HEK293 (cell line): ENCODE data around the gene FGF9.

Source experiments
- CTCF ChIA-PET: fragments of 350-600 bp; formaldehyde crosslinking; extraction: SDS; loops from one replicate; lab custom pipeline; 2021; ENCODE audit warnings: antibody characterized with exemption; lab: Yijun Ruan, JAX
- POLR2A ChIA-PET: fragments of 300-600 bp; formaldehyde crosslinking; extraction: SDS; loops from one replicate; lab custom pipeline; 2020; ENCODE audit warnings: antibody characterized with exemption, inconsistent platforms; lab: Yijun Ruan, JAX
- H3K27ac ChIP-seq: fragments of 200-500 bp; sonication (Bioruptor generic); 2 replicates; pipeline ENCODE4 v1.5.1; 2014; ENCODE audit warnings: low read depth, low read length, control low read depth, inconsistent platforms; ENCODE audit errors: extremely low read depth
- H3K36me3 ChIP-seq, 2 experiments: fragments of 200-500 bp in 1 of 2; sonication (Bioruptor generic) in 1 of 2; 1 replicate in 1 of 2; 2 replicates in 1 of 2; pipeline ENCODE4 v1.5.1; 2014 to 2017; ENCODE audit warnings: inconsistent platforms in 2 of 2, low read length in 2 of 2; ENCODE audit not compliant: control insufficient read depth in 2 of 2, insufficient read depth in 1 of 2
- H3K4me1 ChIP-seq: fragments of 200-500 bp; sonication (Bioruptor generic); 2 replicates; pipeline ENCODE4 v1.5.1; 2014; ENCODE audit warnings: mild to moderate bottlenecking, low read length, inconsistent platforms; ENCODE audit not compliant: control insufficient read depth, insufficient read depth
- H3K4me3 ChIP-seq: 2 replicates; pipeline ENCODE4 v1.5.1; 2011; ENCODE audit warnings: low read depth, mild to moderate bottlenecking, control low read depth, low read length, moderate library complexity
- H3K9me3 ChIP-seq: fragments of 200-500 bp; sonication (Bioruptor generic); 2 replicates; pipeline ENCODE4 v1.5.1; 2014; ENCODE audit warnings: low read depth, low read length, inconsistent platforms; ENCODE audit not compliant: control insufficient read depth, insufficient read depth
- GFI1B ChIP-seq: fragments of 450-650 bp; formaldehyde crosslinking; IDR thresholded peaks from 2 replicates; pipeline ENCODE4 v1.5.1; 2016; ENCODE audit warnings: missing biosample characterization, missing genetic modification characterization
- GLIS2 ChIP-seq: fragments of 450-650 bp; formaldehyde crosslinking; IDR thresholded peaks from 2 replicates; pipeline ENCODE4 v1.5.1; 2016; ENCODE audit warnings: missing biosample characterization, missing genetic modification characterization
- HOXA7 ChIP-seq: sonication (generic); formaldehyde crosslinking; IDR thresholded peaks from 2 replicates; pipeline ENCODE4 v1.8.1; 2022; ENCODE audit warnings: missing genetic modification reagents, borderline replicate concordance
- KLF16 ChIP-seq: fragments of 450-650 bp; formaldehyde crosslinking; IDR thresholded peaks from 2 replicates; pipeline ENCODE4 v1.5.1; 2017; ENCODE audit warnings: missing biosample characterization, missing genetic modification characterization
- TRIM28 ChIP-seq: IDR thresholded peaks from 2 replicates; pipeline ENCODE4 v1.6.1; 2011; ENCODE audit warnings: low read length, control low read depth, borderline replicate concordance
- ZBTB17 ChIP-seq: fragments of 450-650 bp; formaldehyde crosslinking; IDR thresholded peaks from 2 replicates; pipeline ENCODE4 v1.5.1; 2016; ENCODE audit warnings: missing biosample characterization, missing genetic modification characterization
- ZFHX2 ChIP-seq: fragments of 450-650 bp; formaldehyde crosslinking; conservative IDR thresholded peaks from 2 replicates; pipeline ENCODE4 v1.5.1; 2016; ENCODE audit warnings: missing biosample characterization, missing genetic modification characterization
- ZFP3 ChIP-seq: fragments of 450-650 bp; formaldehyde crosslinking; IDR thresholded peaks from 2 replicates; pipeline ENCODE4 v1.5.1; 2016; ENCODE audit warnings: low read depth, missing biosample characterization, missing genetic modification characterization
- ZFP69B ChIP-seq: fragments of 450-650 bp; formaldehyde crosslinking; IDR thresholded peaks from 2 replicates; pipeline ENCODE4 v1.5.1; 2016; ENCODE audit warnings: missing biosample characterization, missing genetic modification characterization
- ZNF214 ChIP-seq: fragments of 450-650 bp; formaldehyde crosslinking; IDR thresholded peaks from 2 replicates; pipeline ENCODE4 v1.5.1; 2017; ENCODE audit warnings: missing biosample characterization, mild to moderate bottlenecking, missing genetic modification characterization, borderline replicate concordance
- ZNF223 ChIP-seq: fragments of 450-650 bp; formaldehyde crosslinking; IDR thresholded peaks from 2 replicates; pipeline ENCODE4 v1.5.1; 2016; ENCODE audit warnings: missing biosample characterization, missing genetic modification characterization
- ZNF239 ChIP-seq: fragments of 450-650 bp; formaldehyde crosslinking; IDR thresholded peaks from 2 replicates; pipeline ENCODE4 v1.5.1; 2016; ENCODE audit warnings: missing biosample characterization, missing genetic modification characterization
- ZNF341 ChIP-seq: fragments of 450-650 bp; formaldehyde crosslinking; IDR thresholded peaks from 2 replicates; pipeline ENCODE4; 2016; ENCODE audit warnings: low read depth, missing biosample characterization, missing genetic modification characterization
- ZNF350 ChIP-seq: fragments of 450-650 bp; formaldehyde crosslinking; IDR thresholded peaks from 2 replicates; pipeline ENCODE4 v1.5.0; 2017; ENCODE audit warnings: missing biosample characterization, mild to moderate bottlenecking, missing genetic modification characterization
- ZNF394 ChIP-seq: fragments of 450-650 bp; formaldehyde crosslinking; IDR thresholded peaks from 2 replicates; pipeline ENCODE4 v1.5.1; 2016; ENCODE audit warnings: missing biosample characterization, missing genetic modification characterization, mild to moderate bottlenecking, moderate library complexity, borderline replicate concordance
- ZNF510 ChIP-seq: fragments of 450-650 bp; formaldehyde crosslinking; IDR thresholded peaks from 2 replicates; pipeline ENCODE4 v1.5.1; 2018; ENCODE audit warnings: mild to moderate bottlenecking, missing genetic modification characterization, missing biosample characterization; ENCODE audit not compliant: insufficient replicate concordance
- ZNF521 ChIP-seq: fragments of 450-650 bp; formaldehyde crosslinking; IDR thresholded peaks from 2 replicates; pipeline ENCODE4 v1.5.1; 2017; ENCODE audit warnings: missing biosample characterization, mild to moderate bottlenecking, missing genetic modification characterization
- ZNF549 ChIP-seq: fragments of 450-650 bp; IDR thresholded peaks from 2 replicates; pipeline ENCODE4 v1.5.1; 2018; ENCODE audit warnings: missing biosample characterization, missing genetic modification characterization, mild to moderate bottlenecking, inconsistent platforms, moderate library complexity
- ZNF610 ChIP-seq: fragments of 450-650 bp; formaldehyde crosslinking; IDR thresholded peaks from 2 replicates; pipeline ENCODE4 v1.5.1; 2016; ENCODE audit warnings: missing biosample characterization, missing genetic modification characterization, borderline replicate concordance
- ZNF654 ChIP-seq: fragments of 450-650 bp; formaldehyde crosslinking; IDR thresholded peaks from 2 replicates; pipeline ENCODE4 v1.5.1; 2016; ENCODE audit warnings: low read depth, missing biosample characterization, missing genetic modification characterization
- ZNF664 ChIP-seq: fragments of 450-650 bp; formaldehyde crosslinking; IDR thresholded peaks from 2 replicates; pipeline ENCODE4 v1.5.1; 2016; ENCODE audit warnings: missing biosample characterization, missing genetic modification characterization
- ZNF701 ChIP-seq: fragments of 450-650 bp; formaldehyde crosslinking; IDR thresholded peaks from 2 replicates; pipeline ENCODE4 v1.5.1; 2016; ENCODE audit warnings: missing biosample characterization, missing genetic modification characterization
- ZSCAN30 ChIP-seq: fragments of 450-650 bp; IDR thresholded peaks from 2 replicates; pipeline ENCODE4 v1.5.1; 2018; ENCODE audit warnings: missing biosample characterization, mild to moderate bottlenecking, missing genetic modification characterization, moderate library complexity
- TF ChIP-seq, protein P1 (sequence below): fragments of 450-650 bp; formaldehyde crosslinking; IDR thresholded peaks from 2 replicates; pipeline ENCODE4 v1.5.1; 2017; ENCODE audit warnings: missing biosample characterization, missing genetic modification characterization
- TF ChIP-seq, protein P2 (sequence below): fragments of 450-650 bp; formaldehyde crosslinking; IDR thresholded peaks from 2 replicates; pipeline ENCODE4 v1.5.1; 2016; ENCODE audit warnings: missing biosample characterization, missing genetic modification characterization
- TF ChIP-seq, protein P3 (sequence below): fragments of 450-650 bp; formaldehyde crosslinking; IDR thresholded peaks from 2 replicates; pipeline ENCODE4 v1.5.1; 2017; ENCODE audit warnings: missing biosample characterization, missing genetic modification characterization

Gene FGF9

DNA sequence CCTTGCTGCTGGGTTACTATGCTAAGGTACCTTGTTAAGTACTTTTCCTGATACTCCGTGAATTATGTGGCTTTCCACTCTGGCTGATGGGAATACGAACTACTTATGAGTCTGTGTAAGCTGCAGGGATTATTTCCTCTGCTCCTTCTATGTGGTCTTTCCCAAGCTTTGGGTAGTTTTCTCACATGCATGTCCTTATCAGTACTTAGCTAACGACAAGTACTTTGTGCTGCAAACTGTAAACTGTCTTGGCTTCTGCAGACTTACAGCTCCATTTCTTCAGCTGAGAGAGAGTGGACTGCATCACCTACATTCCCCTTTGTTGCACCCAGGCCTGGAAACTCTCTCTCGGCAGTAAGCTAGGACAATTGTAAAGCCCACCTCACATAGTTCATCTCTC is 76.6 kb downstream of the FGF9 start:
- no peak overlapping the region for H3K4me3 ChIP-seq
- TF ChIP-seq ZFP3 (no peak), TRIM28 (no peak), ZNF521 (tag by site-specific recombination) (no peak), ZNF549 (no peak)
- TF ChIP-seq, all 188 proteins: peak for 0
- ChIA-PET CTCF (interaction anchor here (1.1 kb wide), 1 partner anchor 109 kb away, joined by 3 read pairs; no protein-coding TSS in a partner anchor), POLR2A (no interaction called here)
- Histone ChIP-seq H3K27ac (no peak overlapping the region), H3K36me3 (no peaks in the 10 kb centered on the region), H3K4me1 (no peaks in the 10 kb centered on the region), H3K9me3 (no peaks in the 10 kb centered on the region)

DNA sequence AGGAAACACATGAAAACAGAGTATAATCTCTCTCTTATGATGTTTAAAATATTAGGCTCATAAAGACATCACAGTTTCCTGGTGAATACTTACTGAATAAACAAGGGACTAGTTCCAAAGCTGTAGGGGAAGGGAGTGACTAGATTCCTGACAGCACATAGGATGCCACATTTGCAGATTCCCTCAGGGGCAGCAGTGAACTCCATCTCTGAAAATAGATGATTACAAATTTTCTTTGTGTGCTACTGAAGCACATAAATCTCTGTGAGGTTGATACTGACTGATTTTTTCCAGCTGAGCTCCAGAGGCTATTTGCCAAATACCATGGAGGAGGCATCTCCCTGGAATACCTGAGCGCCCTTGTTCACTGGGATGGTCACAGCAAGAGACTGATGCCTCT is 77.3 kb downstream of the FGF9 start:
- Histone ChIP-seq H3K36me3 (no peaks in the 10 kb centered on the region), H3K4me1 (no peaks in the 10 kb centered on the region), H3K9me3 (no peaks in the 10 kb centered on the region), H3K27ac (no peak overlapping the region), H3K4me3 (no peak overlapping the region)
- POLR2A ChIA-PET, result no interaction called here
- CTCF ChIA-PET, result interaction anchor here (1.1 kb wide), 1 partner anchor 110 kb away, joined by 3 read pairs; no protein-coding TSS in a partner anchor
- TF ChIP-seq, protein P1, sequence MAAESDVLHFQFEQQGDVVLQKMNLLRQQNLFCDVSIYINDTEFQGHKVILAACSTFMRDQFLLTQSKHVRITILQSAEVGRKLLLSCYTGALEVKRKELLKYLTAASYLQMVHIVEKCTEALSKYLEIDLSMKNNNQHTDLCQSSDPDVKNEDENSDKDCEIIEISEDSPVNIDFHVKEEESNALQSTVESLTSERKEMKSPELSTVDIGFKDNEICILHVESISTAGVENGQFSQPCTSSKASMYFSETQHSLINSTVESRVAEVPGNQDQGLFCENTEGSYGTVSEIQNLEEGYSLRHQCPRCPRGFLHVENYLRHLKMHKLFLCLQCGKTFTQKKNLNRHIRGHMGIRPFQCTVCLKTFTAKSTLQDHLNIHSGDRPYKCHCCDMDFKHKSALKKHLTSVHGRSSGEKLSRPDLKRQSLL (tag by site-specific recombination), result no peak
- TF ChIP-seq ZNF654 (tag by site-specific recombination), result no peak
- TF ChIP-seq, all 188 proteins: peak for 0

DNA sequence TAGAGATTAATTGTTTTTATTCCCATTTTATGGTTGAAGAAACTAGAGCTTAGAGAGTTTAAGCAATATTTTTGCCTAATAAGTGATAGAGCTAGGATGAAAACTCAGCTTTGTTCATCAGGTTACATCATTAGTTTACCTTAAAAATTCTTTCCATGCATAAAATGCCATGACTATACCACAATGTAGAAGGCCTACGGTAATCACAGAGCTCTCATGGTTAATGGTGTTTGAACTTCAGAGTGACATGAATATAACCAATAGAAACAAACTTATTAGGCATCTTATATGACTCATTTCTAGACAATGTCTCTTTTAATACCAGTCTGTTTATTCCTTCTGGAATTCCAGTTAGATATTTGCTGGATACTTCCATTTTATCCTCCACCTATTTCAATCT is 78.5 kb downstream of the FGF9 start:
- ChIA-PET POLR2A (no interaction called here), CTCF (no interaction called here)
- TF ChIP-seq ZNF350 (tag by site-specific recombination), result no peak
- TF ChIP-seq ZNF664 (tag by site-specific recombination), result no peak
- TF ChIP-seq, protein P2, sequence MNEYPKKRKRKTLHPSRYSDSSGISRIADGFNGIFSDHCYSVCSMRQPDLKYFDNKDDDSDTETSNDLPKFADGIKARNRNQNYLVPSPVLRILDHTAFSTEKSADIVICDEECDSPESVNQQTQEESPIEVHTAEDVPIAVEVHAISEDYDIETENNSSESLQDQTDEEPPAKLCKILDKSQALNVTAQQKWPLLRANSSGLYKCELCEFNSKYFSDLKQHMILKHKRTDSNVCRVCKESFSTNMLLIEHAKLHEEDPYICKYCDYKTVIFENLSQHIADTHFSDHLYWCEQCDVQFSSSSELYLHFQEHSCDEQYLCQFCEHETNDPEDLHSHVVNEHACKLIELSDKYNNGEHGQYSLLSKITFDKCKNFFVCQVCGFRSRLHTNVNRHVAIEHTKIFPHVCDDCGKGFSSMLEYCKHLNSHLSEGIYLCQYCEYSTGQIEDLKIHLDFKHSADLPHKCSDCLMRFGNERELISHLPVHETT, result no peak
- no peak for TF ChIP-seq ZFHX2 (tag by site-specific recombination)
- no peak for TF ChIP-seq ZNF654 (tag by site-specific recombination)
- no peak for TF ChIP-seq KLF16
- no peak for TF ChIP-seq ZNF394 (tag by site-specific recombination)
- no peak for TF ChIP-seq ZNF701 (tag by site-specific recombination)
- Histone ChIP-seq H3K4me1 (no peaks in the 10 kb centered on the region), H3K27ac (no peak overlapping the region), H3K36me3 (no peaks in the 10 kb centered on the region), H3K9me3 (no peaks in the 10 kb centered on the region), H3K4me3 (no peak overlapping the region)

DNA sequence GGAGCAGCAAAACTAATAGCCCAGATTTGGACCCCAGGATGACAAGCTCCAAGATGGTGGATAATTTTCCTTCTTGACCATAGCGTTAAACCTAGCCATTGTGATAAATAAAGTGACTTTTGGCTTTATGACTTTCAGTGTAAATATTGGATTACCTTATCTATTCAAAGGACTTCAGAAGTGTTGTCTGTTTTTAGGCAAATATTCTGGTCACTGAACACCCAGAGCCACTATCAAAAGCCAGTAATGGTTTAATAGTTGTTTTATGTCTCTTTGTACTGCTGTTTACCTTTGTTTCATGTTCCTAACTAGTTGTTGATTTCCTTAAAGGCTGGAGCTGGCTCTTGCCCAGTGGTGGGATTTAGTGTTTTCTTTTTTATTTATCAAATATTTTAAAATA is 81.6 kb downstream of the FGF9 start:
- Histone ChIP-seq H3K36me3 (no peaks in the 10 kb centered on the region), H3K4me1 (no peaks in the 10 kb centered on the region), H3K9me3 (no peaks in the 10 kb centered on the region), H3K27ac (no peak overlapping the region), H3K4me3 (no peak overlapping the region)
- ChIA-PET CTCF (no interaction called here), POLR2A (no interaction called here)
- TF ChIP-seq ZNF223 (no peak), ZNF341 (tag by site-specific recombination) (no peak), ZNF214 (tag by site-specific recombination) (no peak), ZNF239 (tag by site-specific recombination) (no peak), ZNF610 (tag by site-specific recombination) (no peak), GLIS2 (no peak), ZNF510 (tag by site-specific recombination) (no peak), ZFP69B (tag by site-specific recombination) (no peak), ZNF654 (tag by site-specific recombination) (no peak), HOXA7 (CRISPR knock-in tag) (no peak), ZSCAN30 (no peak), ZBTB17 (tag by site-specific recombination) (no peak), GFI1B (tag by site-specific recombination) (no peak)
- TF ChIP-seq, protein P3, sequence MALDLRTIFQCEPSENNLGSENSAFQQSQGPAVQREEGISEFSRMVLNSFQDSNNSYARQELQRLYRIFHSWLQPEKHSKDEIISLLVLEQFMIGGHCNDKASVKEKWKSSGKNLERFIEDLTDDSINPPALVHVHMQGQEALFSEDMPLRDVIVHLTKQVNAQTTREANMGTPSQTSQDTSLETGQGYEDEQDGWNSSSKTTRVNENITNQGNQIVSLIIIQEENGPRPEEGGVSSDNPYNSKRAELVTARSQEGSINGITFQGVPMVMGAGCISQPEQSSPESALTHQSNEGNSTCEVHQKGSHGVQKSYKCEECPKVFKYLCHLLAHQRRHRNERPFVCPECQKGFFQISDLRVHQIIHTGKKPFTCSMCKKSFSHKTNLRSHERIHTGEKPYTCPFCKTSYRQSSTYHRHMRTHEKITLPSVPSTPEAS (tag by site-specific recombination), result no peak
